Non-pigmented ciliary epithelial cell (primary cell): Measurements from ENCODE around the gene MRPS24.
"Not testable (repeated sequence)": the region's sequence is repeated elsewhere in the genome, so short reads cannot be mapped to it uniquely, and the experiment has no call there.

Source experiments
- DNase-seq: peaks from one replicate; pipeline ENCODE4 v3.0.0-alpha.2; 2010; ENCODE audit warnings: low read depth

The MRPS24 gene

DNA sequence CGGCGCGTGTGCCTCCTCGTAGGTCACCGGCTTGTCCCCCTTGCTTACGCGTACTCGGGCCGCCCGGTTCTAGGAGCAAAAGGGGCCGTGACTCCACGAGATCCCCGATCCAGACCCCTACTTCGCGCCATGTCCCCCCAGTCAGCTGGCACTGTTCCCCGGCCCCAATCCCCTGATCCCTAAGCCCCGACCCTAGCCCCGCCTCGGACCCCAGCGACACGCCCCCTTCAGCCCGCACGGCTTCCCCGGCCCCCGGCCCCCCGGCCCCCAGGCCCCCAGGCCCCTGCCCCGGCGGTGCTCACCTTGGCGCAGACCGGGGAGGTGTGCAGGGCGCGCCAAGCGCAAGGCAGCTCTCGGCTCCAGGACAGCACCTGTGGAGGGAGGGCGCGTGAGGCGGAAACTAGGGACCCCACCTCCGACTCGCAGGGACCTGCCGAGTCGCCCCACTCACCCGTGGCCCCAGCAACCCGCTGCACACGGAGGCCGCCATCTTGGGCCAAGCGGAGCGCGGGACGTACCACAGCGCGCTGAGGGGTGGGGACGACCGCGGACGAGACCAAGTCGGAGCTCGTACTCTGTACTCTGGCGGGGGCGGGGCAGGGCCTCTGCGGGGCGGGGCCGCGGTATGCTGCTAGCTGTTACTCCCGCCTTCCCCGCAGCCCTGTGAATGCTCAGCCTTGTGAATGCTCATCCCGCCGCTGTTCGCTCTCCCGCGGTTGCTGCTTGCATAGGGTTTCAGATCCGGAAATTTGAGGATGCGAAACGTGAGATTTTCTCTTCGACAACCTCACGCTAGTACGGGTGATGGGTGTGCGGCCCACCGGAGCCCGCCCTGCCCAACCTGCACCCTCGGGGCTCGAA lies at the start of gene MRPS24:
MRPS24 (minus strand) TSS at position 512 of the 861 bp plus-strand sequence; CDS start at position 490, 22 bp downstream.
- peak; percentile 73 for DNase-seq

DNA sequence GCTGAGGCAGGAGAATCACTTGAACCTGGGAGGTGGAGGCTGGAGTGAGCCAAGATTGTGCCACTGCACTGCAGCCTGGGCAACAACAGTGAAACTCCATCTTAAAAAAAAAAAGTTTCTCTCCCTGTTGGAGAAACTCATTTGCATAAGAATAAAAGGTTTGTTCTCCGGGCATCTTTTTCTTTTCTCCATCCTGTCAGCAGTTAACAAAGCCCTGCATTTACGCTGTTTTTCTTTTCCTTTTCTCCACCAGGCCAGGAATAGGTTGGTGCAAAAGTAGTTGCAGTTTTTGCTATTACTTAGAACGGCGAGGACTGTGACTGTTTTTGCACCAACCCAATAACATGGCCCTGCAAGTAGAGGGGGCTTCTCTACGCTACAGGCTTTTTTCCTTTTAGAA lies 46.6 kb upstream of the MRPS24 start:
- no peak for DNase-seq

DNA sequence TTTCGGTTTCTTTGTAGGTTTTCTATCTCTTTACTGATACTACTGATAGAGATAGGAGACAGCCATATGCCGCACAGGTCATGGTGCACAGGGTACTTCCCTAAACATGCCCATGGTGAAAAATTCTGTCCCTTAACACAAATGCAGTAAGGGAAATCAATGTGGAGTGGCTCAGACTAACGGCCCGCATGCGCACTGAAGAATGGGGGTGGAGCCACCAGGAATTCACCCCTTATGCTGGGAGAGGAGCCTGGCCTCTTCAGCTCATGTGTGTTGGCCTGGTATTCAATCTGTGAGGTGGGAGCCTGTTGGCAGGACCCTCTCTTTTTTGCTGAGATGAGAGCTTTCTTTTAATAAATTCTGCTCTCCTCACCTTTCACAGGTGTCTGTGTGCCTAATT lies 45.5 kb upstream of the MRPS24 start:
- no peak for DNase-seq

DNA sequence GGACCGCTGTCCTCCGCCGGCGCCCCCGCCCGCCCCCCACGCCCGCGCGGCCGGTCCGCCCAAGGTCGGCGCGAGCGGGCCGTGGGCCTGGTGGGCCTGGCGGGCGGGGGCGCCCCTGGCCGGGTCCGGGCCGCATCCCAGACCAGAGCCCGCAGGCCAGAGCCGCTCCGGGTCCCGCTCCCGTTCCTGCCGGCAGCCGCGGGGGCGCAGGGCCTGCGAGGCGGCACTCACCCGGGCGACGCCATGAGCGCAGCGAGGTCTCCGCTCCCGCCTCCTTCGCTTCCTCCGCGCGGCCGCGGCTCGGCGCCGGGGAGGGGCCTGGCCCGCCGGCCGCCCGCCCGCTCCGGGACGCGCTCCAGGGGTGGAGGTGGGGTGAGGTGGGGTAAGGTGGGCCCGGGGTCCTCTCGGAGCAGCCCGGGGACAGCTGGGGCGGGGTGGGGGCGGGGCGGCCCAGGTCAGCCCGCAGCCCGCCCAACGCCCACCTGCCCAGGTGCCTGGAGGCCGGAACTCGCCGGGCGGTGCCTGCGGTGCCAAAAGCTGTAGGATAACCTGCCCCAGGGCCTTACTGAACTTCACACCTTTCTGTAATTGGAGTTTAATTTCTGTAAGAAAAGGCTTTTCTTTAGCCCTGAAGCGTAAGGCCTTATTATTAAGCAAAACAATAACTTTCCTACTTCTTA lies 37.2 kb upstream of the MRPS24 start, which contains the start of gene URGCP:
URGCP (minus strand) TSS at position 266 of the 680 bp plus-strand sequence; CDS start at position 245, 21 bp downstream.
- no peak for DNase-seq

DNA sequence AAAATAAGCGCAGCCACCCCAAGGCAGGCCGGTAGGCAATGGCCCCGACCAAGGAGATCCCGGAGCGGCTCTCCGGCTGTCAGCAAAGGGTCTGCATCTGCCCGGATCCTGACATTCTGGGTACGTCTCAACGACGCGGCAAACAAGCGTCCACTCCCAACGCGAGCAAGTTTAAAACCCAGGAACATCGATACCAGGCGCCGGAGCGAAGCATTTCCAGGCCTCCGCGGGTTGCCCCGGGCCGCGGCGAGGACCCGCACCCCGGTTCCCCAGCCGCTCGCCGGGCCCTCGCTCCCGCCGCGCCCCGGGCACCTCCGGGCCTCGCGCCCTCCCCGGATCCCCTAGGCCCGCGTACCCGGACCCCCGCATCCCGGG lies 36.6 kb upstream of the MRPS24 start:
- no peak for DNase-seq

DNA sequence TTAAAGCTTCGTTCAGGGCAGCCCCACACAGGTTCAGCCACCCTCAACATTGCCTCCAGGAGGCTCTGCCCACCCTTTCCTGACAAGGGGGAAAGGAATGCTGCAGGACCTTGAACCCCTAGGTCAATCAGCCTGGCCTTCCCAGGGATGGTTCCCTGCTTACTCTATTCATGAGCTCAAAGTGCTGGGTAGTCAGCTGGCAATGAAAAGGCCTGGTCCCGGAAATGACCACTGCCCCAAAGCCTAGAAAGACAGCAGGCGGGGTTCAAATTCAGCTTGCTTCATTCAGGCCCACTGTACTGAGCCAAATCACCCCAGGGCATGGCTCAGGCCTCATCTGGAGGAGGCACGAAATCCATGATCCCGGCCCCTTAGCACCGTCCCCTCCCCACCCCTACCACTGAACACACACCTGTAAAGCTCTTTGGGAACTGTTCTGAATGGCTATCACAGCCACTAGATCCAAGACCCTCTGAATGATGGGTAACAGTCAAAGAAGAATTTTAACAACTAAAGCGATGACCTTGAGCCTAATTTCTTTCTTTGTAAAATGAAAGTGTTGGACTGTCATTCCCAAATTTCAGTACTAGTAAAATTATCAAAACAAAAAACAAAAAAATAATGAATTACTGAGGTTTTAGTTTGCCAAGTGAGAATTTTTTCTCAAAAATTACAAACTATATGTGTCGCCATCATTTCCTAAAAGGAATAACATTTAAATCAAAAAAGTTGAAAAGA lies 36.1 kb upstream of the MRPS24 start:
- DNase-seq: no peak

DNA sequence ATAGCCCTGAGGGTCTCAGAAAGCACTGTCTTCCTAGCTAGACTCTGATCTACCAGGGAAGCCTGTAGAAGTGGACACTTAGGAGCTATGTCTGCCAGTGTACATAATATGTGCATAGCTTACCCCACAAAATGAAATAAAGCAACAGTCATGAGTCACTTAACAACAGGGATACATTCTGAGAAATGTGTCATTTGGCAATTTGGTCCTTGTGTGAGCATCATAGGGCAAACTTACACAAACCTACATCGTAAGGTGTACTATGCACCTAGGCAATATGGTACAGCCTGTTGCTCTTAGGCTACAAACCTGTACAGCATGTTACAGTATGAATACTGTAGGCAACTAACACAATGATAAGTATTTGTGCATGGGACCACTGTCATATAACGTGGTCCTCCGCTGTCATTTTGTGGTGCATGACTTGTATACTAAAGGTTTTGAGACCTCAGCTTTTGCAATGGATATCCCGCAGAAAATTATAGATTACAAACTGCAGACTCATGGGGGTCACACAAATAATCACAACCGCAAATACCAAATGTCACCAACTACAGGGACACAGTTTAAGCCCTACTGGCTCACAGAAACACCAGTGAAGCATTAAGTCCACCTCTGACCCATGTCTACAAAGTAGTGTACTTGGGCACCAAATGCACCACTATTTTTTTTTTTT lies 35.4 kb upstream of the MRPS24 start:
- DNase-seq: no peak

DNA sequence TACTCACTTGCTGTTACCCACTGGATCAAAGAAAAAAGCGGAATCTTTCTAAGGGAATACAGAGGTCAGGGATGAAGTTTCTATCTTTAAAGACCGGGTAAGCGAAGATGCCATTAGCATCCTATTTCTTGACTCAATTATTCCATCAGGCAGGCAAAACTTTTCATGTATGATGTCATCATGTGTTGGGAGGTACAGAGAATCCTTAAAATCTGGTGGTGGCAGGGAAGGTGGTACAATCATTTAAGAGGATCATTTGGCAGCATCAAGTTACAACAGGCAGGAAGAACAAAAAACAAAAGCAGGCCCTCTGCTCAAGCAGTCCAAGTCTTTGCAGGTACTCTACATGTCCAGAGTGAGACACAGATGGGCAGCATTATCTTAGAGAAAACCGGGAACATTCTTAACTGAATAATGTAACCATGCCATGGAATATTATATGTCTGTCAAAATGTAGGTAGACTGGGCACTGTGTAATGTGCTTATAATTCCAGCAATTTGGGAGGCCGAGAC lies 33.3 kb upstream of the MRPS24 start:
- DNase-seq: no peak

DNA sequence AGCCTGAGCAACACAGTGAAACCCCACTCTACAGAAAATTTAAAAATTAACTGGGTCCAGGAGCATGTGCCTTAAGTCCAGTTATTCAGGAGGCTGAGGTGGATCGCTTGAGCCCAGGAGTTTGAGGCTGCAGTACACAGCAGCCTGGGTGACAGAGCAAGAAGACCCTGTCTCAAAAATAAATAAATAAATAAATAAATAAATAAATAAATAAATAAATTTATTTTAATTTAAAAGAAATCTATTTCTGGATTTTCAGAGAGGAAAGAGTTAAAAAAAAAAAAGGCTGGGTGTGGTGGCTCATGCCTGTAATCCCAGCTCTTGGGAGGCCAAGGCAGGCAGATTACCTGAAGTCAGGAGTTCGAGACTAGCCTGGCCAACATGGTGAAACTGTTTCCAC lies 29.3 kb upstream of the MRPS24 start:
- not testable (repeated sequence) for DNase-seq

DNA sequence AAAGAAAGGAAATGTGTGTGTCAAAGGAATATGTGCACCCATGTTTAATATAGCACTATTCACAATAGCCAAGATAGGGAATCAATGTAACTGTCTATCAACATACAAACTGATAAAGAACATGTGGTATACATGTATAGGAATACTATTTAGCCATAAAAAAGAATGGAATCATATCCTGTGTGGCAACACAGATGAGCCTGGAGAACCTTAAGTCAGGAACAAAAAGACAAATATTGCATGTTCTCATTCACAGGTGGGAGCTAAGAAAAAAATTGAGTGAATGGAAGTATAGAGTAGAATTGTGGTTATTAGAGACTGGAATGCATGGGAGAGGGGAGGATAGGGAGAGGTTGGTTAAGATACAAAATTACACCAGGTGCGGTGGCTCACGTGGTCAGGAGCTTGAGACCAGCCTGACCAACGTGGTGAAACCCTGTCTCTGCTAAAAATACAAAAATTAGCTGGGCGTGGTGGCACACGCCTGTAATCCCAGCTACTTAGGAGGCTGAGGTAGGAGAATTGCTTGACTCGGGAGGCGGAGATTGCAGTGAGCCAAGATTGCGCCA lies 26.6 kb upstream of the MRPS24 start:
- DNase-seq: no peak

DNA sequence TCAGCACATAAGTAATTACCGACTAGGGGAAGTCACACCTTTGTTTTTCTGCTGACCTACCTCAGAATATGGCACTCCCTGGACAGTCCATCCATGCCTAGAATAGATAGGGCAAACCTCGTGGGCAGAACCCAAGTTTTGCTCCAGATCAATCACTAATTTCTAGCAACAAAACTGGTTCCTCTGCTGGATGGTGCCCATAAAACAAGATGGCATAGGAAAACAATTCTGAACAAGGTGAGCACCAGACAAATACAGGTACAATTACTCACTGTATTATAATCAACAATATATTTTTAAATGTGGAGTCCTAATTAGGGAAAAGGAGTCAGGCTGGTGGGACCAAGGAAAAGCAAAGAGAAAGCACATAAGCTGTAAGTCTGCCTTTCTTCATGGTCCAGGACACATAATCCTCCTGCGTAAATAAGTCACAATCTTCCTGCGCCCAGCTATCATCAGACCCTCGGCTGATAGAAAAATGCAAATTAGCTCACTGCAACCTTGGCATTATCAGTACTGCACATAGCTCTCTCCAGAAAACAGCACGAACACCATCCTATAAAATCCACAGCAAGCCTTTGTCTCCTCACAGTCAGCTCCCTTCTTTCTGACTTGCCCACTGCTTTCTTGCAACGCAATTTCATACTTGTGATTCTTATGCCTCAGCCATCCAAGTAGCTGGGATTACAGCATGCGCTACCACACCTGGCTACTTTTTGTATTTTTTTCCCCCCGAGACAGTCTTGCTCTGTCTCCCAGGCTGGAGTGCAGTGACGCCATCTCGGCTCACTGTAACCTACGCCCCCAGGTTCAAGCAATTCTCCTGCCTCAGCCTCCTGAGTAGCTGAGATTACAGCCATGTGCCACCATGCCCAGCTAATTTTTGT lies 22.0 kb upstream of the MRPS24 start:
- DNase-seq: no peak

DNA sequence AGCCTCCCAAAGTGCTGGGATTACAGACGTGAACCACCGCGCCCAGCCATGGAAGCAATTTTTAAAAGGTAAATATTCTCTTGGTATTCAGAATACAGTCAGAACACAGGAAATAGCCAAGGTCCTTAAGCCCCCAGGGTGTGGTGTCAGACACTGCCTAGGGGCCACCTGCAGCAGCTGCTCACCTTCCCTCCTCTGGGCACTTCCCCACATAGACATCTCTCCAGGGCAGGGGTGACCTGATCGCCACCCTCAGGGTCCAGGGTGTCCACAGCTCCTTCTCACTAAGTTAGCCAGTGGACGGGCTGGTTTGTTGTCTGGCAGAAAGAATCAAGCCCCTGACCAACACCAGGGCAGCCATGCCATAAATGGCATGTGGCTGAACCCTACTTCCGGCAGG lies 21.2 kb upstream of the MRPS24 start:
- DNase-seq: no peak

DNA sequence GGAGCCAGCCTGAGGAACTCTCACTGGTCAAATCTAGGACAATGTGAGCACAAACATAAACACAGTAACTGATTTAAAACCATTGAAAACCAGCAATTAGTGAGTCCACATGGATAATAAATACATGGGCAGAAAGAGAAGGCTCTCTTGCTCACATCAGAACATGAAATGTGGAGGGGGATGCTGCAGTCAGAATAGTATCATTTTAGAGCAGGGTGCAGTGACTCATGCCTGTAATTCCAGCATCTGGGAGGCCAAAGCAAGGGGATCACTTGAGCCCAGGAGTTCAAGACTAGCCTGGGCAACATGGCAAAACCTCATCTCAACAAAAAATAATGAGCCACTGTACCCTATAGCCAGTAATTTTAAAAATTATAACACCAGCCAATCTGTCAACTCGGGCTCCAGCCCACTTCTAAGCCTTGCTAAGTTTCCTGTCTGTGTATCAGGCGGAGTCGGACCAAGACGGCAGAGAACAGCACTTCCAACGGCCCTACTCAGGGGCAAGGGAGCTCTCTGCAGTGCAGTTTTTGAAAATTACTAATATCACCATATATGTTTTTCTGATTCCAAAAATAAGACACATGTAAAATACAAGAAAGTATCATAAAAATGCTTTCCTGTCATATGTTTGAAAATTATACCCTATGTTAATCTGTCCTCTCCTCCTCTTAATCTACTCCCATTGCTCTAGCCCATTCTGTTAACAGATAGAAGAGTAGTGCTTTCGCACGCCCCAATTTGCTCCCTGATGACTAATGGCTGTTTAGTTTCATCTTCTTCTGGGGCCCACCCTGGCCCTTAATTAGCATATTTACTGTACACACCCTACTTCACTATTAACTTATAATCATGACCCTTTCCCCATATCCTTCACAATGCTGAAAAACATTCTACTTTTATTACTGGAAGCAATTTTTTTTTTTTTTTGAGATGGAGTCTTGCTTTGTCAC lies 20.0 kb upstream of the MRPS24 start:
- no peak for DNase-seq

DNA sequence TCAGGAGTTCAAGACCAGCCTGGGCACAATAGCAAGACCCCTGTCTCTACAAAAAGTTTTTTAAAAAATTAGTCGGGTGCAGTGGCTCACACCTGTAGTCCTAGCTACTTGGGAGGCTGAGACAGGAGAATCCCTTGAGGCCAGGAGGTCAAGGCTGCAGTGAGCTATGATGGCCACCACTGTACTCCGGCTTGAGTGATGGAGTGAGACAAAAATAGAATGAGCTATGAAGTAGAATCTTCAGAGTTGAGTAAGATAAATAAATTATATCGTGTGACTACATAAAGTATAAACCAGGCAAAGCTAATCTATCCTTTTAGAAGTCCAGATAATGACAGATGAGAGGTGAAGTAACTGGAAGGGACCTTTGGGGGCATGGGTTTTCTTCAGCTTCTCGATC lies 15.3 kb upstream of the MRPS24 start:
- DNase-seq: no peak

DNA sequence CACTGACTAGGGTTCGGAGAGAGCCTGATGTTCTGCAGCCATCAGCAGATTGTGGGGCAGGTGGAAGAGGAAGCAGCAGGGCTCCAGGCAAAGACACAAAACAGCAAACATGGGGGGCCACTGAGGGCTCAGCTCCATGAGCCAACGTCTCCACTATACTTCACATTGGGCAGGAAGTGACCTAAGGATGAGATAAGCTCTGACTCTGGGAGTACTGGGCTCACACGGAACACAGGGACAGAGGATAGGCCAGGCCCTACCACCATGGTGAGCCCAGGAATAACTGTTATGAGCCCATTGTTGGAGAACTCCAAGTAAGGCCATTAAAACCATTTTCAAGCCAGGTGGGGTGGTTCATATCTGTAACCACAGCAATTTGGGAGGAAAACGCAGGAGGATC lies 14.9 kb upstream of the MRPS24 start:
- no peak for DNase-seq

DNA sequence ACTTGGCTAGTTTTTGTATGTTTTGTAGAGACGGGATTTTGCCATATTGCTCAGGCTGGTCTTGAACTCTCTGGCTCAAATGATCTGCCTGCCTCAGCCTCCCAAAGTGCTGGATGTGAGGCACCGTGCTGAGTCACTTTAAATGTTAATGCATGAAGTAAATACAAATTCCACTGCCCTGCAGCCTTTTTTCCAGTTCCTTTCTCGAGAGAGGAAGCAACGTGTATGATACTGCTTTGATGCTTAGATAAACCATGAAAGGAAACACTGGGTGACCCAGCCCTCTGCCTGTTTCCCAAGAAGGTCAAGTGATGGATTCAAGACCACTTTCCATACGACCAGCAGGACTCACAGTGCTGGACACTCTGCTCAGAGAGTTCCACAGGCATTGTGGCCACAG lies 11.3 kb upstream of the MRPS24 start:
- no peak for DNase-seq

DNA sequence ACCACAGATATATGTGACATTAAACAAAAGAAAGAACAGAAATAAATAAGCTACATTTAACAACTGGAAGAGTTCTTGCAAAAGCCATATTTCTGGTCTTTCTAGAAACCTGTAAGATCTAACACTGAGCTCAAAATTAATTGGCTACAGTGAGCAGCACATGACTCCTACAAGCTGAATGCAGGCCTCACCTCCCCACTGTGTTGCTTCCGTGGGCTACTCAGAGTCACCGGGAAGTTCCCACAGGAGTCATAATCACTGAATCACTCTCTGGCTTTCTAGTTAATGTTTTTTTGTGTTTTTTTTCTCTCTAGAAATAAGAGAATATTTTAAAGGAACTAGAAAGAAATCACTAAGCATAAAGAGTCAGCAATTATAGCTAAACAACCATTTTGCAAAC lies 10.2 kb upstream of the MRPS24 start:
- peak; percentile 72 for DNase-seq

DNA sequence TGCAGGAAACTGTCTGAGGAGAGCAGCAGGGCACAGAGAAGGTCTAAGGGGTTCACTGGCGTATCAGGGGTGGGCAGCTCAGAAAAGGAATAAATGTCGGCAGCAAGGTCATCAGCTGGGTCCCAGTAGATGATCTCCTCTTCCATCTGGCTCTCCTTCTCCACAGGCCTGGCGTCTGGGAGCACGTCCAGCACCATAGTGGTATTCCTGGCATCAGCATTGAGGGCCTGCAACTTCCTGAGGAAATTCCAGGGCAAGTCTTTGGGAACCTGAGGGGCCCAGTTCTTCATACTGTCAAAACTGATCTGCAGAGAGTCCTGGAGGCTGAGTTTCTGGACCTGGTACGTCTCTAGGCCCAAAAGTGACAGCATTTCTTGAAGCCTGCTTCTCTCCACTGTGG lies 9.6 kb upstream of the MRPS24 start:
- DNase-seq: no peak
